Cardiac muscle cell (in vitro differentiated cells and primary cell): ENCODE results near the gene MICAL2. TPM values are rescaled to one million over a fixed set of nuclear protein-coding genes. Genes with fewer than 3 reads are reported as not detected.
A peak's percentile ranks its signal among the peaks of the same experiment; 100 is the strongest.

Experiments
- DNase-seq, 2 donors: peaks; one replicate each; pipeline versions ENCODE4 v3.0.0 to v3.0.0-alpha.2; 2010 to 2017; ENCODE audit warnings: low read depth in 1 of 2, low spot score in 1 of 2
- H3K27ac ChIP-seq: fragments of 200-600 bp; sonication (generic); 2 replicates; pipeline ENCODE4 v1.5.1; 2016
- H3K27me3 ChIP-seq: fragments of 200-600 bp; sonication (generic); 2 replicates; pipeline ENCODE4 v1.6.0; 2016; ENCODE audit warnings: control low read depth
- H3K36me3 ChIP-seq: fragments of 200-600 bp; sonication (generic); 2 replicates; pipeline ENCODE4 v1.5.1; 2016; ENCODE audit warnings: control low read depth
- H3K4me1 ChIP-seq: fragments of 200-600 bp; sonication (generic); 2 replicates; pipeline ENCODE4 v1.8.1; 2017; ENCODE audit warnings: low read depth, mild to moderate bottlenecking, mixed run types
- H3K4me3 ChIP-seq: fragments of 200-600 bp; sonication (generic); 2 replicates; pipeline ENCODE4 v1.5.1; 2016; ENCODE audit warnings: mild to moderate bottlenecking
- H3K9me3 ChIP-seq: fragments of 200-600 bp; sonication (generic); 2 replicates; pipeline ENCODE4 v1.5.1; 2017; ENCODE audit warnings: low read depth, mild to moderate bottlenecking, control low read depth
- polyA plus RNA-seq: library from polyadenylated mRNA; unstranded; fragments of >200 nt; fragmentation: Nextera tagmentation; extraction: Ambion mirVana; gene quantifications from 2 replicates; pipeline ENCODE4 v1.2.1, GENCODE V29; 2016
- total RNA-seq: library from RNA; depleted of rRNA; stranded (reverse); fragments of >200 nt; gene quantifications from 2 replicates; pipeline ENCODE4 v1.2.3, GENCODE V29; 2016
- TF ChIP-seq, protein P1 (sequence below): IDR thresholded peaks from 2 replicates; pipeline ENCODE4 v1.5.1; 2012; ENCODE audit warnings: low read depth, mild to moderate bottlenecking, low read length

Gene MICAL2
- total and polyA plus RNA-seq, 2 experiments from 2014 or later, result 153 to 178 TPM

DNA sequence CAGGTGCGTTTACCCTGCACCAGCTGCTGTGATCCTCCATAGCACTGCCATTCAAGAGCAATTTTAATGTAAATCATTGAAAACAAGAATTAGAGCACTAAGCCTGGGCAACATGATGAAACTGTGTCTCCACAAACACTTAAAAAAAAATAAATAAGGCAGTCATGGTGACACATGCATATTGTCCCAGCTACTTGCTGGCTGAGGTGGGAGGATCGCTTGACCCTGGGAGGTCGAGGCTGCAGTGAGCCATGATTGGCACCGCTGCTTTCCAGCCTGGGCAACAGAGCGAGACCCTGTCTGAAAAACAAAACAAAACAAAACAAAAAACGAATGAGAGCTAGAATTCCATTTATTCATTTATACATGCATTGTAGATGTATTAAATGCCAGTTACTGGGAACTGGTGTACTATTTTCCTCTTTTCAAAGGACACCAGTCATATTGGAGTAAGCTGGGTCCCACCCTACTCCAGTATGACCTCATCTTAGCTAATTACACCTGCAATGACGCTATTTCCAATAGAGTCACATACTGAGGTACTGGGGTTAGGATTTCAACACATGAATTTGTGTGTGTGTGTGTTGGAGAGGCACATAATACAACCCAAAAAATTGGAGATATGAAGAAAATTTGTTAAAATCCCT, 101.9 kb downstream of the MICAL2 start:
- H3K36me3 ChIP-seq, result peaks cover 62% of the 10 kb centered on the region
- H3K27ac ChIP-seq, result no peak overlapping the region
- no peaks in the 10 kb centered on the region for H3K27me3 ChIP-seq
- H3K9me3 ChIP-seq, result no peaks in the 10 kb centered on the region
- no peak for DNase-seq
- no peak overlapping the region for H3K4me3 ChIP-seq
- TF ChIP-seq, protein P1, sequence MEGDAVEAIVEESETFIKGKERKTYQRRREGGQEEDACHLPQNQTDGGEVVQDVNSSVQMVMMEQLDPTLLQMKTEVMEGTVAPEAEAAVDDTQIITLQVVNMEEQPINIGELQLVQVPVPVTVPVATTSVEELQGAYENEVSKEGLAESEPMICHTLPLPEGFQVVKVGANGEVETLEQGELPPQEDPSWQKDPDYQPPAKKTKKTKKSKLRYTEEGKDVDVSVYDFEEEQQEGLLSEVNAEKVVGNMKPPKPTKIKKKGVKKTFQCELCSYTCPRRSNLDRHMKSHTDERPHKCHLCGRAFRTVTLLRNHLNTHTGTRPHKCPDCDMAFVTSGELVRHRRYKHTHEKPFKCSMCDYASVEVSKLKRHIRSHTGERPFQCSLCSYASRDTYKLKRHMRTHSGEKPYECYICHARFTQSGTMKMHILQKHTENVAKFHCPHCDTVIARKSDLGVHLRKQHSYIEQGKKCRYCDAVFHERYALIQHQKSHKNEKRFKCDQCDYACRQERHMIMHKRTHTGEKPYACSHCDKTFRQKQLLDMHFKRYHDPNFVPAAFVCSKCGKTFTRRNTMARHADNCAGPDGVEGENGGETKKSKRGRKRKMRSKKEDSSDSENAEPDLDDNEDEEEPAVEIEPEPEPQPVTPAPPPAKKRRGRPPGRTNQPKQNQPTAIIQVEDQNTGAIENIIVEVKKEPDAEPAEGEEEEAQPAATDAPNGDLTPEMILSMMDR, result no peak
- H3K4me1 ChIP-seq, result peaks cover 10% of the 10 kb centered on the region

DNA sequence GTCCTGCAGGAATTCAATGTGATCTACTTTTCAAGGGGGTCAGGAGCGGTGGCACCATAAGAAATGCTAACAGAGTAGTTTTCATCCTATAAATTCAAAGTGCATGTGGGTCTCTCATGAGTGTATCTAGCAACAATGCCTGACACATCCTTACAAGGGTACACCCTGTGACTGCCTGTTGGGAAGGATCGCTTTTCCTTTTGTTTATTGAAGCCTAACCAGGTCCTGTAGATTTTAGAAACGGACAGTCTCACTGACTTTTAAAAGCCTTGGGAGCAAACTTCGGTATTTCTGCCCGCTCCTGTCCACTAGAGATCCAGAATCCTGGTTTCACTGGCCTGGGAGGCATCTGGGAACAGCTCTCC, 102.4 kb downstream of the MICAL2 start:
- TF ChIP-seq, protein P1, result no peak
- no peak for DNase-seq
- Histone ChIP-seq H3K4me3 (no peak overlapping the region), H3K27ac (peak overlapping the region; percentile 59), H3K27me3 (no peaks in the 10 kb centered on the region), H3K9me3 (no peaks in the 10 kb centered on the region), H3K4me1 (peaks cover 15% of the 10 kb centered on the region), H3K36me3 (peaks cover 57% of the 10 kb centered on the region)

DNA sequence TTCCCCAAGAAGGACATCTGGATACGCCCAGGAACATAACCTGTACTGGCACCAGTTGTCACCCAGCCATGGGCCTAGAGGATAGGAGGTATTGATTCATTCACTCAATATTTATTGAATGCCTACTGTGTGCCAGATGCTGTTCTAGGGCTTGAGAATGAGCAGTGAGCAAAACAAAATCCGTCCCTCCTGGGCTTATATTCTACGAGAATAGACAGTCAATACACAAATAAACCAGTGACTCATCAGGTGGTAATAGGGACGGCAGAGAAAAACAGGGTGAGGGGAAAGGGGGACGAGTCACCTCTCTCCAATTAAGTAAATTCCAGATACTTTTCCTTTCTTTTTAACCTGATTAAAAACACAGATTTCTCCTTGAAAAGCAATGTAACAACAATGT, 103.5 kb downstream of the MICAL2 start:
- Histone ChIP-seq H3K4me1 (peaks cover 16% of the 10 kb centered on the region), H3K4me3 (no peak overlapping the region), H3K27me3 (no peaks in the 10 kb centered on the region), H3K9me3 (no peaks in the 10 kb centered on the region), H3K36me3 (peaks cover 51% of the 10 kb centered on the region), H3K27ac (peak overlapping the region; percentile 59)
- TF ChIP-seq, protein P1, result no peak
- no peak for DNase-seq

DNA sequence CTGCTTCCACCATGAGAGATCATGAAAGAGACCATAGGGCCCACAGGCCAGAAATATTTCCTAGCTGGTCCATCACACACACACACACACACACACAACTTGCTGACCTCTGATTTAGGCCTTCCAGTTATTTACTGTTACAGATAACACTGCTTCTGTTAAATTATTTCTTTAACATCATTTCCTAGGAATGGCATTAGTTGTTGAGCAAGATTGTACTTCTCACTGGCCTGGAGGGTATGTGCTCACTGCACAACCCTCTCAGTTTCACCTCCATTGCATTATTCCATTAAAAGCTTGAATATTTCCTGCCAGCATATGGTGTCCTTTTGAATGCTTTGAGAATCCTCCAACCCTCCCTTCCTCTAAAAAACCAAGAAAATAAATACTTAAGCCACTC, 104.4 kb downstream of the MICAL2 start:
- TF ChIP-seq, protein P1, result no peak
- Histone ChIP-seq H3K9me3 (no peaks in the 10 kb centered on the region), H3K27me3 (no peaks in the 10 kb centered on the region), H3K36me3 (peaks cover 42% of the 10 kb centered on the region), H3K4me1 (peaks cover 16% of the 10 kb centered on the region), H3K4me3 (no peak overlapping the region), H3K27ac (peak overlapping the region; percentile 48)
- peak in 1 of 2 donors; percentile 63 for DNase-seq

DNA sequence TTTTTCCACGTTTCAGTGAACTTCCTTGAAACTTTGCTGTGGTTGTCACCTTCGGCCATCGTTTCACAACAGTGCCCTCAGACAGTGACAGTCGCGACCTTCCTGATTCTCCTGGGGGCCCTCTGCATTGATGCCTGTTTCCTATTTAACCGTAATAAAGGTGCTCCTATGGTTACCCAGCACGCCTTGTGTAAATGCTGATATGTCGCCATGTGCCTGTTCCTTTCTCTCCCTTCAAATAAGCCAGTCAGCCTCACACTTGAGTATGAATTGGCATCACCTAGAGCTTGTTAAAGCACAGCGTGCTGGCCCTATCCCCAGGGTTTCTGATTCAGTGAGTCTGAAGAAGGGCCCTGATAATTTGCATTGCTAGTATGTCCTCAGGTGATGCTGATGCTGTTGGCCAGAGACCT, 104.8 kb downstream of the MICAL2 start:
- H3K36me3 ChIP-seq, result peaks cover 39% of the 10 kb centered on the region
- H3K27ac ChIP-seq, result peak overlapping the region; percentile 81
- DNase-seq, result no peak

More for the DNA sequence above, 104.8 kb downstream of the MICAL2 start:
- H3K4me3 ChIP-seq, result no peak overlapping the region
- no peaks in the 10 kb centered on the region for H3K9me3 ChIP-seq
- no peaks in the 10 kb centered on the region for H3K27me3 ChIP-seq
- TF ChIP-seq, protein P1, result no peak
- peaks cover 15% of the 10 kb centered on the region for H3K4me1 ChIP-seq
